GM10266 (cell line): ENCODE measurements around the gene TCP10L.

Experiments
- DNase-seq: peaks from one replicate; pipeline ENCODE4 v3.0.0; 2012; ENCODE audit errors: extremely low spot score
- CTCF ChIP-seq: IDR thresholded peaks from 2 replicates; pipeline ENCODE4 v1.5.1; 2012; ENCODE audit warnings: mild to moderate bottlenecking, low read depth; ENCODE audit not compliant: control insufficient read depth, insufficient read depth; ENCODE audit errors: missing control alignments

TCP10L gene

GRCh38 chr21:32608851-32609250, 23.5 kb upstream of the TCP10L start:
- TF ChIP-seq CTCF = no peak
- no peak for DNase-seq

- TF ChIP-seq CTCF = no peak
- DNase-seq = no peak
Observed at GRCh38 chr21:32605469-32605868, 20.1 kb upstream of the TCP10L start.

- TF ChIP-seq CTCF = no peak
Observed at GRCh38 chr21:32604464-32604863, 19.1 kb upstream of the TCP10L start.

GRCh38 chr21:32603131-32603530, 17.8 kb upstream of the TCP10L start:
- TF ChIP-seq CTCF = no peak
- DNase-seq = no peak

More at GRCh38 chr21:32604464-32604863, 19.1 kb upstream of the TCP10L start:
- DNase-seq = no peak

GRCh38 chr21:32602099-32602498, 16.8 kb upstream of the TCP10L start:
- TF ChIP-seq CTCF = no peak
- no peak for DNase-seq

GRCh38 chr21:32599526-32599925, 14.2 kb upstream of the TCP10L start:
- TF ChIP-seq CTCF = no peak
- DNase-seq = no peak

GRCh38 chr21:32599091-32599490, 13.8 kb upstream of the TCP10L start:
- no peak for DNase-seq
- TF ChIP-seq CTCF = no peak
